GM13977 (cell line): ENCODE measurements around the gene PMF1.

Experiments
- DNase-seq: peaks from one replicate; pipeline ENCODE4 v3.0.0; 2012; ENCODE audit warnings: low spot score
- in situ Hi-C: fragments of 300-500 bp; cut with MboI; formaldehyde crosslinking; loops from one replicate; pipeline ENCODE4 v1.12.0; 2022; ENCODE audit warnings: low sequenced_read_pairs, low pct_unique_long_range_greater_than_20kb, mixed read lengths, inconsistent platforms; ENCODE audit not compliant: unreplicated experiment
- TF ChIP-seq, protein P1 (sequence below): IDR thresholded peaks from 2 replicates; pipeline ENCODE4 v1.5.1; 2012; ENCODE audit warnings: mild to moderate bottlenecking, control low read depth; ENCODE audit not compliant: insufficient read depth; ENCODE audit errors: extremely low read depth, missing control alignments

PMF1 gene

DNA sequence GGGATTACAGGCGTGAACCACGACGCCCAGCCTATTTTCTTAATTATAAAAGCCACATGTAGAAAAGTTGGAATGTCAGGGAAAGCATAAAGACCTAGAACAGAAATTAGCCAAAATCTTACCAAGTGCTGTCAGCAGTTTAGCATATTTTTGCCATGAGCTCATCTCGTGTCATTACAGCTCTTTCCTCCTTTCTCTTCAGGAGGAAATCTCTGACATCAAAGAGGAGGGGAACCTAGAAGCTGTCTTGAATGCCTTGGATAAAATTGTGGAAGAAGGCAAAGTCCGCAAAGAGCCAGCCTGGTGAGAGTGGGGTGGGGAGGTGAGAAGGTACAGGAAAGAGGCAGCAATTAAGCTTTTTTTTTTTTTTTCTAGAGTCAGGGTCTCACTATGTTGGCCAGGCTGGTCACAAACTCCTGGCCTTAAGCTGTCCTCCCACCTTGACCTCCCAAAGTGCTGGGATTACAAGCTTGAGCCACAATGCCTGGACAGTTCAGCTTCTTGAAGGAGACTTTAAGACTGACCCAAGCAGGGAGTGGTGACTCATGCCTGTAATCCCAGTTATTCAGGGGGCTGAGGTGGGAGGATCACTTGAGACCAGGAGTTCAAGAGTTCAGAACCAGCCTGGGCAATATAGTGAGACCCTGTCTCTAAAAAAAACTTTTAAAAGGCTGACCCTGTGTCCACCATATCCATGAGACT lies 20.8 kb downstream of the PMF1 start:
- TF ChIP-seq, protein P1, sequence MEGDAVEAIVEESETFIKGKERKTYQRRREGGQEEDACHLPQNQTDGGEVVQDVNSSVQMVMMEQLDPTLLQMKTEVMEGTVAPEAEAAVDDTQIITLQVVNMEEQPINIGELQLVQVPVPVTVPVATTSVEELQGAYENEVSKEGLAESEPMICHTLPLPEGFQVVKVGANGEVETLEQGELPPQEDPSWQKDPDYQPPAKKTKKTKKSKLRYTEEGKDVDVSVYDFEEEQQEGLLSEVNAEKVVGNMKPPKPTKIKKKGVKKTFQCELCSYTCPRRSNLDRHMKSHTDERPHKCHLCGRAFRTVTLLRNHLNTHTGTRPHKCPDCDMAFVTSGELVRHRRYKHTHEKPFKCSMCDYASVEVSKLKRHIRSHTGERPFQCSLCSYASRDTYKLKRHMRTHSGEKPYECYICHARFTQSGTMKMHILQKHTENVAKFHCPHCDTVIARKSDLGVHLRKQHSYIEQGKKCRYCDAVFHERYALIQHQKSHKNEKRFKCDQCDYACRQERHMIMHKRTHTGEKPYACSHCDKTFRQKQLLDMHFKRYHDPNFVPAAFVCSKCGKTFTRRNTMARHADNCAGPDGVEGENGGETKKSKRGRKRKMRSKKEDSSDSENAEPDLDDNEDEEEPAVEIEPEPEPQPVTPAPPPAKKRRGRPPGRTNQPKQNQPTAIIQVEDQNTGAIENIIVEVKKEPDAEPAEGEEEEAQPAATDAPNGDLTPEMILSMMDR, result no peak
- in situ Hi-C loops, result no loop called here
- no peak for DNase-seq

DNA sequence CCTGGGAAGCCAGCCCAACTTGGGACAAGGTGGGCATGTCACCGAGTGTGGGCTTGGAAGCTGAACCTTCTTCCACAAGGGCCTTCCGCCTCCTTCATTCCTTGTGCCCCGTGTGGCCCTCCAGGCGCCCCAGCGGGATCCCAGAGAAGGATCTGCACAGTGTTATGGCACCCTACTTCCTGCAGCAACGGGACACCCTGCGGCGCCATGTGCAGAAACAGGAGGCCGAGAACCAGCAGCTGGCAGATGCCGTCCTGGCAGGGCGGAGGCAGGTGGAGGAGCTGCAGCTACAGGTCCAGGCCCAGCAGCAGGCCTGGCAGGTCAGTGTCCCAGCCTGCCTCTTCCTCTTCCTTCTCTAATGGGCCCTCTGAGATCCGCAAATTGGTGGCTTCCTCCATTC lies 23.4 kb downstream of the PMF1 start:
- in situ Hi-C loops, result no loop called here
- TF ChIP-seq, protein P1, result no peak
- DNase-seq, result no peak

DNA sequence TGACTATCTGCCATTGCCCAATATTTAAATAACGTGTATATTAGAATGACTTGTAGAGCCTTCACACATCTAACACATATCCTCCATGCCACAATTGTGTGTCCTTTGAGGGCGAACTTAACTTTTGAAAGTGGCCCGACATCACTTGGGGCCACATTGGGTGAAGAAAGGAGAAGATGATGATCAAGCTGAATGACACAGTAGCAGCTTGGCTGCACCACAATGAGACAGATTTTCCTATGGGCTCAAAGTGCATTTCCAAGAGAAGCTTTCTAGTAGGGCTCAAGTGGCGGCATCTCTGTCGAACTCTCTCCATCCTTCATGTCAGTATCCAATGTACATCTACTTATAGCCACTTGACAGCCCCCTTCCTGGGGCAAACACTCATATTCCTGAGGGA lies 25.4 kb downstream of the PMF1 start:
- in situ Hi-C loops, result no loop called here
- TF ChIP-seq, protein P1, result no peak
- no peak for DNase-seq

GRCh38 chr1:156241311-156241811 lies 28.6 kb downstream of the PMF1 start:
- in situ Hi-C loops, result no loop called here
- TF ChIP-seq, protein P1, result no peak
- DNase-seq, result no peak

GRCh38 chr1:156241926-156242325 lies 29.1 kb downstream of the PMF1 start, which contains the start of gene BGLAP:
Gene BGLAP (plus strand): TSS chr1:156242184. CDS start chr1:156242232, 48 bp downstream.
- in situ Hi-C loops, result no loop called here
- DNase-seq, result no peak
- TF ChIP-seq, protein P1, result no peak

DNA sequence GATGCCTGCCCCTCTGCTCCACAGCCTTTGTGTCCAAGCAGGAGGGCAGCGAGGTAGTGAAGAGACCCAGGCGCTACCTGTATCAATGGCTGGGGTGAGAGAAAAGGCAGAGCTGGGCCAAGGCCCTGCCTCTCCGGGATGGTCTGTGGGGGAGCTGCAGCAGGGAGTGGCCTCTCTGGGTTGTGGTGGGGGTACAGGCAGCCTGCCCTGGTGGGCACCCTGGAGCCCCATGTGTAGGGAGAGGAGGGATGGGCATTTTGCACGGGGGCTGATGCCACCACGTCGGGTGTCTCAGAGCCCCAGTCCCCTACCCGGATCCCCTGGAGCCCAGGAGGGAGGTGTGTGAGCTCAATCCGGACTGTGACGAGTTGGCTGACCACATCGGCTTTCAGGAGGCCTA lies 29.9 kb downstream of the PMF1 start:
- no peak for DNase-seq
- in situ Hi-C loops, result no loop called here
- TF ChIP-seq, protein P1, result no peak

- TF ChIP-seq, protein P1, result no peak
- no peak for DNase-seq
- in situ Hi-C loops, result no loop called here
Measured at GRCh38 chr1:156244126-156244525, 31.3 kb downstream of the PMF1 start.
